Measurements from ENCODE around the gene TASP1.

Gene TASP1

DNA sequence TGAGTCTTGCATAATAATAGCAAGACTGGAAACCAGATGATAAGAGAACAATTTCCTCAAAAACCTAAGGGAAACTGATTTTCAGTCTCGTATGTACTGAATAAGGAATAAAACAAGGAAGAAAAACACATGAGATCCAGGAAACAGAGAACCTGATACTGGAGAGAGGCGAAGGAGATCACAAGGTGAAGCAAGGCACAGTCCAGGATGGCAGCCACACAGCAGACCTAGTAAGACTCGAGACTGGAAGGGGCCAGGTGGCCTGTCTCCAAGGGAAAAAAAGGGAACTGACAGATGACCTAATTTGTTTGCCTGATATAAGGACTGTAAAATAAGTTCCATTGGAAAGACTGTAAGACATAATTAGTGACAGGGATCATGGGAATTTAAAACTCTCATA is 71.1 kb downstream of the TASP1 start:
- DNase-seq (ENCODE audit: low spot score): no peak

DNA sequence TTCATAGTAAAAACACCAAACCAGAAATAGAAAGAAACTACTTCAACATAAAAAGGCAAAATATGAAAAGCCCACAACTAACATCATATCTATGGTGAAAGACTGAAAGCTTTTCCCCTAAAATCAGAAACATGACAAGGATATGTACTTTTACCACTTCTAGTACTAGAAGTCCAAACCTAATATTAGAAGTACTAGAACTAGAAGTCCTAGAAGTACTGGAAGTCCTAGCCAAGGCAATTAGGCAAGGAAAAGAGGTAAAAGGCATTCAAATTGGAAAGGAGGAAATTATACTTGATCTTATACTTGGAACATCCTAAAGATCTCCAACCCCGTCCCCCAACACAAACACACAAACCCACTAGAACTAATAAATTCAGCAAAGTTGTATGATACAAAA is 74.9 kb downstream of the TASP1 start:
- DNase-seq (ENCODE audit: low spot score): no peak

DNA sequence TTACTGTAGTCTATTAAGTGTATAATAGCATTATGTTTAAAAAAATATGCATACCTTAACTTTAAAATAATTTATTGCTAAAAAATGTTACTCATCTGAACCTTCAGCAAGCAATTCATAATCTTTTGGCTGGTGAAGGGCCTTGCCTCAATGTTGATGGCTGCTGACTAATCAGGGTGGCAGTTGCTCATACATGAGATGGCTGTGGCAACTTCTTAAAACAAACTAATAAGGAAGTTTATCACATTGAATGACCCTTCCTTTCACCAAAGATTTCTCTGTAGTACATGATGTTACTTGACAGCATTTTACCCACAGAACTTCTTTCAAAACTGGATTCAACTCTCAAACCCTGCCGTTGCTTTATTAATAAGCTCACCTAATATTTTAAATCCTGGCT is 84.0 kb downstream of the TASP1 start:
- no peak for DNase-seq (ENCODE audit: low spot score)

DNA sequence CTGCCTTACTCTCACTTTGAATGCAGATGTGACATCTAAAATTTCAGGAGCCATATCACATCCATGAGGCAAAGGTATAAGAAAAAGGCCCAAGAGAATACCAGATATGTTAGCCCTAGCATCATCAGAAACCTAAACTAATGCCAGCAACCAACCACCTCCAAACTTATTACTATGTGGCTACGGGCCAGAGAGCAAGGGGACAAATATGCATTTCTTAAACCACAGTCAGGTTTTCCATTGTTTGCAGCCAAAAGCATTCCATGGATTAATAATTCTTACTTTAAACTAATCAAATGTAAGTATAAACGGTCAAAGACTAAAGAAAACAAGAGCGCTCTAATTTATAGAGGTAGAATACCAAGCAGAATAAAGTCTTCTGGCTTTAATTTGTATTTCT is 84.7 kb downstream of the TASP1 start:
- no peak for DNase-seq (ENCODE audit: low spot score)

DNA sequence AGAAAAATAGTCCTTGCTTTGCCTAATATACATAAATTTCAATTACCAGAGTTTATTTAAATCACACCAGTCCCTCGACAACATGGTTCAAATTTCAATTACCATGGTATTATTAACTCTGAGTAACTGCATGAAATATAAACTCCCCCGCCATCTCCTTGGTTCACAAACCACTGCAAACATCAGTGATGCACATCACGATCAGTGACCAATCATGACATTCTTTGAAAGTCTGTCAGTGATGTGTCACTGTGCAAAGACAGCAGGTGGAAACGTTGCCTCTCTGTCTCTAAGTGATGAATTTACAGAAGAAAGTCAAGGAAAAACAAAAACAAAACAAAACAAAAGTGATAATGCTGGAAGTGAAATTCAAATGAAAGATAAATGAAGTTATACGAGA is 86.7 kb downstream of the TASP1 start:
- no peak for DNase-seq (ENCODE audit: low spot score)

DNA sequence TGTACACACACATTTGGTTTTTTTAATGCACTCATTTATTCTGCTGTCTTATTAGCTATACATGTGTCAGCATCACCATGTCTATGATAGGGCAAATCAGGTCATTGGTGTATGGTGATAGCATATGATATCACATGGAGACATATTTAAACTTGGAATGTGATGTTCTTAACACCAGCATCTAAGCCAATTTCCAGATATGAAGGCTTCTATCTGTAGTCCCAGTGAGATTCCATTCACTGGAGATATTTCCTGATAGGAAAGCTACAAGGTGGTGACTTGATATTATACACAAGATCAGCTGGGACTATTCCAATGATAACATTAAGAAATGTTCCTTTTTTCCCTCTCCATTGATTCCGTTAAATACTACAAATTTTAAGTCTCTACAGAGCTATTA is 89.3 kb downstream of the TASP1 start:
- DNase-seq (ENCODE audit: low spot score): no peak

DNA sequence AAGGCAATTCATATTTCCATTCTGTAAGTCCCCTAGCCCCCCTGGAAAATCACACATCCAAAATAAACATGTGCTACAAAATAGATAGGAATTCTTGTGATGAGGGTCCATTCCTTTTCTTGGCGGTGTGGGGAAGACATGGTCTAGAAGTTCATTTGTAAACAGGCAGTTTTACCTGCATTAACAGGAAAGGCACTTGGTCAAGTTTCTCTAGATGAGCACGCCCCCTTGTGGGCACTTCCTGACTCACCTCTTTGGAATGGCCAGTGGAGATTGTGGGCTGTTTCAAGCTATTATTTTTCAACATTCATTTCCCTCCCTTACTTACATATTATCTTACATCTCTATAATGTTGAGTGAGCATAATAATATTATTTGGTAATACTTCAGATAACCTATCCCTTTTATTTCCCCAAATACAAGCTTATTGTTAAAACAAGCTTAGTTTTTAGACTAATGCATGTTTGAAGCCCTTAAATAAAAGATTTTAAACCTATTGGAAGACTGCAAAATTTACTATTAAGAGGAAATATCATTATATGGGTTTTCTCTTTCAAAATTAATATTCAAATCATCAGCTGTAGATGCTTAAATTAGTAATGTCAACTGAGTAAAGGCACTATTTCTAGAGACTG is 92.1 kb downstream of the TASP1 start:
- DNase-seq (ENCODE audit: low spot score): peak; percentile 68

DNA sequence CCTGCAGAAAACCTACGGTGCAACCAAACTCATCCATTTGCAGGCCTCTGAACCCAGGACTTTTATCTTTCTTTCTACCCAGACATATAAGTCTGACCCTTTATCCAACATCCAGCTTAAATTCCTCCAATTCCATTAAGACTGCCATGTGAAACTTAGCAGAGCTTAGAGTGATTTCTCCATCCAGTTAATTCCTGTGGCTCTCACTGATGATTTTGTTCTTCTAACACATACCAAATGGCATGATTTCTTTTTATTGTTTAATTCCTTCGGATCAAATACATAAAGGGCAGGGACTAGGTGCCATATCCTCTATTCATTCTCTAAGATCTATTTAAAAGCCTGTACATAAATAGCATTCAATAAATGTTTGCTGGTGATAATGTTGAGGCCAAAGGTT is 92.9 kb downstream of the TASP1 start:
- DNase-seq (ENCODE audit: low spot score): no peak

DNA sequence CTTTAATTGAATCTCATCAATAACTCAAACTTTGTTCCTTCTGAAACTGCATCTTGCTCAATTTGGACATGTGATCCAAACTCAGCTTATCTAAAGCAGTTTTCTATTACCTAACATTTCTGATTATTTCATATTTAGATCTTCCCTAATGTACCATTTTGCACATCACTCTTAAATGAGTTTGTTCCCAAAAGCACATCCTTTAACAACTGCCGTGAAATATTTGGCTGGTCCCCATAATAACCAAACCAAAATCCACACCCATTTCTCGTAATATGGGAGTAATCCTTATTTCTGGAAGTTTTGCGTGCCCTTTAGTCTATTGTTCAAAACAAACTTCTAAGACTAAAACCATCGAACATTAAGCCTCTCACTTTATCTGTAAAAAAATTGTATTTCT is 94.9 kb downstream of the TASP1 start:
- no peak for DNase-seq (ENCODE audit: low spot score)

DNA sequence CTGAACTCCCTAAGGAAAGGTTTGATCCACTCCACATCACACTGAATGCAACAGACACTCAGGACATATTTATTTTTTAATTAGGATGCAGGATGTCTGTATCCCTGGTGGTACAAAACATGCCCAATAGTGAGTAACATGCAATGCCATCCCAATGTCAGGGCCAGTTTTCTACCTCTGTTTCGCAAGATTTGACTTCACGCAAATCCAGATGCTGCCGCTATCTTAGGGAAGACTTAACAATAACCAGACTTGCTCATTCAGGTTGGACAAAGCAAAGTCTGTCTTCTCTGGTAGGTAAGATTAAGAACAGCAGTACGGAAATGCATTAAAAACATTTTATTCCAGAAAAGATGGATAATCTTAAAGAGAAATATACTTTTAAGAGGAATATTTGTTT is 103.1 kb downstream of the TASP1 start:
- DNase-seq (ENCODE audit: low spot score): no peak

DNA sequence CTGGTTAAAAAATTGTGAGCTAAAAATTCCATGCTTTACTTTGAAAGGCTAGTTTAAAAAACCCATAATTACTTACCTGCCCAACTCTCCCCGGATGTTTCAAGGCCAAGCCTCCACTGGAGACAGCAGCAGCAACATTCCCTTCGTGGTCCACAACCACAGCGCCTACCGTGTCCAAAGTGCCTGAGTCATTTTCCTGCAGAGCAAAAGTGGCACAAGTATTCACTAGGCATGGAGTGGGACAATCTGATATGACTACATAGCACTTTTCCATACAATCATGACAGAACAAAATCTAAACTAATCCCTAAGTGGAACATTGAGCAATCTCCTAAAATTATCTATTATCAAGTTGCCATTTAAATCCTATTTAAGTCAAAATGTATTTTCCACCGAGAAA is 104.8 kb downstream of the TASP1 start:
- no peak for DNase-seq (ENCODE audit: low spot score)

DNA sequence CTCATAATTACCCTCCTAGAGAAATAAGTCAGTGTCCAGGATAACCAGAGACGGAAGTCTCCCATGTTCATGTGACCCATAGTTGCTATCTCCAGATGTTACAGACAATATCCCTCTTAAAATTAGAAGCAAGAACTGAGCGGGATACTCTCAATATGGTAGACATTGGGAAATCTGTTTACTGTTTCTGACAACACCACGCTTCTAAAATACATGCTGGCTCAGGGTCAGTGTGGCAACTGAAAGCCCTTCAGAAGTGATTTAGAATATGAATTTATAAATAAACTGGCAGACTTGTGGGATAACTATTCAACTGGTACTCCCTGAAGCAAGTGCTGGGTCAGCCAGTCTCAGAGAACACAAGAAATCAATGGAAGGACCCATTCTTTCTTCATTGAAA is 108.6 kb downstream of the TASP1 start:
- no peak for DNase-seq (ENCODE audit: low spot score)

DNA sequence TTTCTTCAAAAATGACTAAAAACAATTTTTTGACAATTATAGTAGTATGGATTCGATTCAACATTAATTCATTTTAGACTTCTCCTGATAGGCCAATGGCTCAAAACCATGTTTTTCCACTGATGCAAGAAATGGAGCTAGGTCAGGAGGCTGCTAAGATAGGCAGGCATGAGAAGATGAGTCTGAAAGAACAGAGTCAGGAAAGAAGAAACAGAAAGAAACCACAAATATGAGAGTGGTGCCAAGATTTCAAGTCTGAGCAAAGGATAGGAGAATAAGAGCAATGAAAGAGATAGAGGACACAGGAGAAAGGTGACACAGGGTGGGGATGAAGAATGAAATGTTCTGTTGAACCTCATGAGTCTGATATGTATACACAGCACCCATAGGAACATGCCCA is 112.2 kb downstream of the TASP1 start:
- no peak for DNase-seq (ENCODE audit: low spot score)

DNA sequence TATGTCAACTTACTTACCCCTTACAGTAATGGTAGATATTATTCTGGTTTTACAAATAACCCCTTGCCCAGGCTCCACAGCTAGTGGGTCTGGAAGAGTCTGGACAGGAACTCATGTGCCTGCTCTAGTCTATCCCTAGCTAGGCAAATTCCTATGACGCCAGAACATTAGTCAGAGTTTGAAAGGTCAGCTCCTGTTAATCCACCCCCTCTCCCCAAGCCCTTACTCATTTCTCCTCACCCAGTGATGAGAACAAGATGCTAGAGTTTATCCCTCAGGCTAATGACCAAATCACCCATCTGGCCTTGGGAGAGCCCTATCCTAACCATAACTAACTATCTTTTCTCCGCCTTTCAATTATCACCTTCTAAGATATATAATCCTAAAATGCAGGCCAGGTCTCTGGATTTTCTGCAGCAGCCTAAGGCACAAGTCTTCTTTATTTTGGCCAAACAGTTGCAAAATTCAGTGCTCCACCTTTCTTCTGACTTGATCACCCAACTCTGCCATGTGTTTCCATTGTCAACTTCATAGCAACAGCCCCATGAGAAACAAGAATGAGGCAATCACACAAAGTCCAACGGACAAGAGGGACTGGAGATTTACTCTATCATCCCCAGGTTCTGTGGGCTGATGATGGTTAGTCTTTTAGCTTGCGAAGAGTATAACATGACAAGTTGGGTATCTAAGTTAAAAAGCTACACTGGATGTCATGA is 113.3 kb downstream of the TASP1 start:
- DNase-seq (ENCODE audit: low spot score): no peak

DNA sequence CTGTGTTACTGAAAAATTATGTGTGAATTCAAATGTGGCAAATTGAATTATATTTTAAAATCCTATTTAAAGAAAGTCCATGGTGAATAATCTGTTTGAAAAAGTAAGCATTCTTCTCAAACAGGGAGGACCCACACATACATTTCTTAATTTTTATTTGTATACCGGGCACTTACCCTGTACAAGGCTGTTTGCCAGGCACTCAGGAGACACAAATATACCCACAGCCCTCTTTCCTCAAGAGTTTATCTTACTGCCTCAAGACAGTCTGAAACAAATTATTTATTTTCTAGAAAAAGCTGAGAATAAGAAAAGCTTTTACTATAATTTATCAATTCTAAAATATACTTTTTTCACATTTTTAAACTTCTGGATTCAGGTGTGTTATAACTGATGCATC is 114.4 kb downstream of the TASP1 start:
- DNase-seq (ENCODE audit: low spot score): no peak

DNA sequence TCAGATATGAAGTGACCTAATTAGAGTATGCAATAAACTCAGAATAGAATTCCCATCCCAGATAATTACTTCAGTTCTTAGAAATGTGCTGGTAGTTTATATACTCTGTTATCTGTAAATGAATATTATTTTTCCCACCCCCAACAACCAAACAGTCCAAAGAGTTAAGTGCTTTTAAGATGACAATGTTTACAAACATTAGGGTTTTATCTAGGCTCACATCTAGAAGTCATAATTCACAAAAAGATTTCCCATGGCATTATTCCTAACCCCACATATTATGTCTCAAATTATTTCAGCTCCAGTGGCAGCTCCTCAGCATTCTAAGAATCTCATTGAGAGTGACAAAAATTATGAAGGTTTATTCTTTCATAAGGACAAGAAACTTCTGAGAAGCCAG is 120.9 kb downstream of the TASP1 start:
- DNase-seq (ENCODE audit: low spot score): no peak

DNA sequence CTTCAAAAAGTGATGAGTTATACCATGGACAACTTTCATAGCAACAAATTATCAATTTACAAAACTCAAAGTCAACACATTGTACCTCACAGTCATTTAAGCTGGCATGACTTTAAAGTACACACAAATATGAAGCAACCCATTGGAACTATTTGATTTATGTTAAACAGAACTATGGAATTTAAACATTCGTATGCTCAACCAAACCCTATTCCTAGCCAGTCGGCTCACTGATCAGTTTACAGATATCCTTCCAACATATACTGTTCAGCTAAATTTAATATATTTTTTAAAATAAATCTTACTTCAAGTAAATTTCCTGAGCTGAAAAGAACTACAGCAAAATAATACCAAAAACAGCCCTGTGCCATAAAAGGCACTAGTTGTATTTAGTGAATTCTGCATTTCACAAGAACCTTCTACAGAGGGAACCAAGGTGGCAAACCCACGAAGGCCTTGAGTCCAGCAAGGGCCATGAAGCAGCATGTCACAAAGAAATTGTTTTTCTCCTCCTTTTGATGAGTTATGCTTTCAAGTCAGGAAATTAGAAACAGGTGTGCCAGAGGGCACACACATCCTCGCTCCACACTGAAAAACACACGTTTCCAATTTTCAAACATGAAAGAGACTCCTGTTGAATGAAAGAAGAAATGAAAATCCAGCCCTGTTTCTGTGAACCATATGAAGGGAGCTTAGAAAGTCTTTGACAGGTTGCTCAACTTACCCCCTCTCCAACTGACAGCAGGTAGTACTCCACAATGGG is 122.8 kb downstream of the TASP1 start:
- no peak for DNase-seq (ENCODE audit: low spot score)

DNA sequence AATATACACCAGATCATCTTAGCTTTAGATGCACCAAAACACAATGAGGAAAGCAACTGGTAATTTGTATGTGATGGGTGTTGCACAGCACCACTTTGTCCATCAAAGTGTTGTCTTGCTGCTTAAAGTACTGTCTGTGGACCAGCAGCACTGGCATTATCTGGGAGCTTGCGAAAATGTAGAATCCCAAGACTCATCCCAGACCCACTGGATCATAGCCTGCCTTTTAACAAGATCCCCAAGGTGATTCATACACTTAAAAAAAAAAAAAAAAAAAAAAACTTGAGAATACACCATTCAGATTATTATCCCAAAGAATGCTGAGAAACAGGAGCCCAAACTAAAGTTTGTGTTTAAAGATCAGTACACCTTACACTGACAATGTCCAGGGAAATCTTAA is 123.4 kb downstream of the TASP1 start:
- no peak for DNase-seq (ENCODE audit: low spot score)

DNA sequence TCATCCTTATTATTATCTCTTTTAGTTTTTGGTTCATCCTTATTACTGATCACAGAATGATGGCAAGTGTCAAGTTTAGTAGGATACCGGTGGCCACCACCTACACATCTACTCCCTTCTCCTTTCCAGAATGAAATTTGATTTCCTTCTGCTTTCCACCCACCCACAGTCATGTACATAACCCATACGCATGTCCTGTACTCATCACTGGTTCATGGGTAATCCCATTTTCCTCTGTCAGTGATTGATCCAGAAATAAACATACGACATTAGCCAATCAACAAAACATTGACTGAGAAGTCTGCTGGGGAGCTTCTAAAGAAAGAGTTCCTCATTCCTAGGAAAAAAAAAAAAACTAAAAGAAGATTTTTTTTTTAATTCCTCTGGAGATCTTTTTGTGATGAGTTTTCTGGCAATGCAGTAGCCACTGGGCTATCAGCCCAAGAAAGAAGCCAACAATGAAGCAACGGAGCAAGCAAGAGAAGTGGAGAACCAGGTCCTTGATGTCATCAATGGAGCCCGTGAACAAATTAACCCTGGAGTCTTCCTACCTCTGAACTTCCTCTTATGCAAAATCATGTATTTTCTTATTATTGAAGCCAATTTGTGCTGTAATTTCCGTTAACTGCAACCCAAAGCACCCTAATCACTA is 127.8 kb downstream of the TASP1 start:
- no peak for DNase-seq (ENCODE audit: low spot score)

DNA sequence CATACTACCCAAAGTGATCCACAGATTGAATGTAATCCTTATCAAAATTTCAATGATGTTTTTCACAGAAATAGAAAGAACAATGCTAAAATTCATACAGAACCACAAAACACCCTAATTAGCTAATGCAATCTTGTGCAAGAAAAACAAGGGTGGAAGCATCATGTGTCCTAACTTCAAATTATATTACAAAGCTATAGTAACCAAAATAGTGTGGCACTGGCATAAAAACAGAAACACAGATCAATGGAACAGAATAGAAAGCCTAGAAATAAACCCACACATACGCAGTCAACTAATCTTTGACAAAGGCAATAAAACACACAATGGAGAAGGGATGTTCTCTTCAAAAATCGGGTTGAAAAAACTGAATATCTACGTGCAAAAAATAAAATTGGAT is 131.1 kb downstream of the TASP1 start:
- no peak for DNase-seq (ENCODE audit: low spot score)

DNA sequence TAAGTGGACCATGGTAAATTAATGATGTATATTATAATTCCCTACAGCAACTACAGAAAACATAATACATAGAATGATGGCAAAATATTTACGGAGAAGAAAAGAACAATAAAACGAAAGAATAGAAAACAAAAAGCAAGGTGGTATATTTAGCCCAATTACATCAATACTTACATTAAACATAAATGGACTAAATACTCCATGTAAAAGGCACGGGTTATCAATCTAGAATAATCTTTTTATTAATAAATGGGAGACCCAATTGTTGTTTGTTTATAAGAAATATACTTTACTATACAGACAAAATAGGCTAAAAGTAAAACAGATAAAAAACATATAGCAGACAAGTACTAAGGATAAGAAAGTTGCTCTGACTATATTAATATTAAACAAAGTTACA is 137.2 kb downstream of the TASP1 start:
- no peak for DNase-seq (ENCODE audit: low spot score)

DNA sequence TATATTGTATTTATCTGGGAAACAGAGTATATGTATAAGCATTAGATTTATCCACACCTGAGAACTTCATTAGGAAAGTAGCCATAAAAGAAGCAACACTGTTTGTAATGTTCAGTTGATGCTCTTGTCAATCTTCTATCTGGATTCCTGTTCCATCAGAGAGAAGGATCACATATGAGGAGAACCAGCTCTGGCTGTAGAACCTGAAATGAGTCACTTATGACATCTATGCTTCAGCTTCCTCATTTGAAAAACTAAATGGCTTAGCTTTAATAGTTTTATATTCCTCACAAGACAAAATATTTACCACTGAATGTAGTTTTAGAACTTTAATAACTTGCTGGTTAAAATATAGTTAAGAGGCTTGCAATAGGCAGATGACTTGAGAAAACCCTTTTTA is 144.7 kb downstream of the TASP1 start:
- no peak for DNase-seq (ENCODE audit: low spot score)

DNA sequence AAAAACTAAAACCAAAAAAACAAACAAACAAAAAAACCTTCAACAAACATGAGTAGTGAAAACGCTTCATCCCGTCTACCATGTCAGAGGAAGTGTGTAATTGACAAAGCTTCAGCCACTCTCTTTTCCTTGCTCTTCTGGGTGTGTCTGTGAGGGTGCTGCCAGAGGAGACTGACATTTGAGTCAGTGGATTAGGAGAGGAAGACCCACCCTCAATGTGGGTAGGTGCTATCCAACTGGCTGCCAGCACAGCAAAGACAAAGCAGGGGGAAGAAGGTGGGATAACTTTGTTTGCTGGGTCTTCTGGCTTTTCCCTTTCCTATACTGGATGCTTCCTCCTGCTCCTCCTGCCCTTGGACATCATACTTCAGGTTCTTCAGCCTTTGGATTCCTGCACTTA is 145.6 kb downstream of the TASP1 start:
- no peak for DNase-seq (ENCODE audit: low spot score)
